Skeletal muscle satellite cell (primary cell): ENCODE data around the gene WHRN.

Experiments
- H3K27me3 ChIP-seq: 2 replicates; pipeline ENCODE4 v1.7.0; 2013; ENCODE audit warnings: low read length; ENCODE audit not compliant: control insufficient read depth, insufficient read depth
- H3K36me3 ChIP-seq: 2 replicates; pipeline ENCODE4 v1.7.0; 2013; ENCODE audit warnings: mild to moderate bottlenecking, control low read depth, low read length; ENCODE audit not compliant: insufficient read depth
- H3K4me1 ChIP-seq: 2 replicates; pipeline ENCODE4 v1.7.0; 2013; ENCODE audit warnings: low read length; ENCODE audit not compliant: control insufficient read depth, insufficient read depth
- H3K4me2 ChIP-seq: 2 replicates; pipeline ENCODE4 v1.7.0; 2013; ENCODE audit warnings: mild to moderate bottlenecking, low read length
- H3K4me3 ChIP-seq: 2 replicates; pipeline ENCODE4 v1.7.0; 2013; ENCODE audit warnings: low read length
- H3K9ac ChIP-seq: 2 replicates; pipeline ENCODE4 v1.7.0; 2013; ENCODE audit warnings: mild to moderate bottlenecking, low read depth, low read length, moderate library complexity
- H3K9me3 ChIP-seq: replicated peaks from 2 replicates; pipeline ENCODE4 v1.7.0; 2013; ENCODE audit warnings: mild to moderate bottlenecking, control low read depth, low read length

WHRN gene

DNA sequence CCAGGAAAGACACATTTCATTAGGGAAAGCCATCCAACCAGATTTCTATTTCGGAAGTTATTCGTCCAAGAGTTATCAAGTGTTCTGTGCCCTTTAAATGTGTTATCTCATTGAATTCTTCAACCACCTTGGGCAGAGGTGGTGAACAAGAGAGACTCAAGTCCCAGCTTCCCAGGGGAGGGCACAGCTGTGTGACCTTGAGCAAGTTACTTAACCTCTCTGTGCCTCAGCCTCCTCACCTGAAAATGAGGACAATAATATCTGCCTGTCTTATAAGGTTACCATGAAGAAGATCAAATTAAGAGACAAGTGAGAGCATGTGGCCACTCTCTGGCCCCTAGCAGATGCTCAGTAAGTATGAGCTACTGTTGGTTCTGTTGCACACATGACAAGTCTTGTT, 37.4 kb downstream of the WHRN start:
- no peaks in the 10 kb centered on the region for H3K4me1 ChIP-seq
- H3K4me3 ChIP-seq = no peak overlapping the region
- H3K9me3 ChIP-seq = no peaks in the 10 kb centered on the region
- H3K27me3 ChIP-seq = no peaks in the 10 kb centered on the region
- H3K4me2 ChIP-seq = no peak overlapping the region
- no peaks in the 10 kb centered on the region for H3K36me3 ChIP-seq
- H3K9ac ChIP-seq = no peak overlapping the region

DNA sequence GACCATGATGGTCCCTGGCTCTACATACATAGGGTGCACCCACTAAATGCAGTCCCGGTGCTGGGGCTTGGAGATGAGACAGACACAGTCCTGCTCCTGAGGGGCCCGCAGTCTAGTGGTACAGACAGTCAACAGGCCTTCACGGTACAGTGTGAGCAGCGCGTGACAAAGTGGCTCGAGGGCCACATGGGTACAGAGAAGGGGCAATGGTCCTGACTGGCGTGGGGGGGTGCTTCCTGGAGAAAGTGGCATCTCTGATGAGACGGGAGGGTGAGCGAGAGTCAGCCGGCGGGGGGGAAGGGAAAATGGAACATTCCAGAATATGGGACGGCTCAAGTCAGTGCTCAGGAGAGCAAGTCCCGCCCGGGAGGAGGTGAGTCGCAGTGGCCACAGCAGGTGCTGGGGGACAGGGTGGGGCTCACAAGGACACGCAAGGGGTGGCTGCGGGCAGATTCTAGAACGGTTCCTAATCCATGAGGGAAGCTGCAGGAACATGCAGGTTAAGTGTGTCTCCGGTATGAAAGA, 38.0 kb downstream of the WHRN start:
- Histone ChIP-seq H3K4me3 (no peak overlapping the region), H3K4me1 (no peaks in the 10 kb centered on the region), H3K27me3 (no peaks in the 10 kb centered on the region), H3K4me2 (no peak overlapping the region), H3K9ac (no peak overlapping the region), H3K9me3 (no peaks in the 10 kb centered on the region), H3K36me3 (no peaks in the 10 kb centered on the region)

DNA sequence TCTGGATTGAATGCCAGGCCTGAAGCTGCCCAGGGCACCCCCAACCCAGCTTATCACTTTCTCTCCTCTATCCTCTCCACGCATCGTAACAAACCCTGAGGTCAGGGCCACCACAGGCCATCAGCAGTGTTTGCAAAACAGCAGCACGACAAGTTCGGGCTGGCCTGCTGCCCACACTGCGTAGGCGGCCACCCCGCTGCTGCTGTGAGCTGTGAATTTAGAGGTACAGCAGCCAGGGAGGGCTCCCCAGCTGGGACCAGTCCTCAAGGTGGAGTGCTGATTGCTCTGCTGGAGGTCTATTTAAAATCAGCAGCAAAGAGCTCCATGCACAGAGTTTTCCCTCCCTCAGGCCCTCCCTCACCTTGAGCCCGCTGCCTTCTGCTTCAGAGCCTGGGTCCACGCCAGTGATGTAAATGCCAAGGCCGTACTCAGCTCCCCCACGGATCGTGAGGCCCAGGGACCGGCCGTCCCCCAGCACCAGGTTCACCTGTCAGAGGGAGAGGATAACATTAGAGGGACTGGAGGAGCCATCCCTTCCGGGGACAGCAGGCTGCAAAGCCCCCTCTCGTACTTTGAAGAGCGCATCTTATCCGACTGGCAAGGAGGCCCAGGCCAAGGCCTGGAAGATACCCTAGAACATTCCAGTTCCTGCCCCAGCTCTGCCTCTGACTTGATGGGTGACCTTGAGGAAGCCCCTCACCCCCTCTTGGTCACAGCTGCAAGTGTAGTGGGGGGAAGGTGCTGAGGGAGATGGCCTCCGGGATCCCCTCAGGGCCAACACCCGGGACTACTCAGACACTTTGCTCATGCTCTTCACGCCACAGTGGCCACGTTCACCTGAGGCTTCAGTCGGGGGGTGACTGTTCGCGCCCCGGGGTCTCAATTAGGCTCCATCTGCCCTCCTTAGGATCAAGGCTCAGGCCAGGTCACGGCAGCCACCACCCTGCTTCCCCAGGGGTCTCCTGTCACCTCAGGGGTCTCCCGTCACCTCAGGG, 39.1 kb downstream of the WHRN start:
- Histone ChIP-seq H3K9ac (no peak overlapping the region), H3K4me2 (no peak overlapping the region)

DNA sequence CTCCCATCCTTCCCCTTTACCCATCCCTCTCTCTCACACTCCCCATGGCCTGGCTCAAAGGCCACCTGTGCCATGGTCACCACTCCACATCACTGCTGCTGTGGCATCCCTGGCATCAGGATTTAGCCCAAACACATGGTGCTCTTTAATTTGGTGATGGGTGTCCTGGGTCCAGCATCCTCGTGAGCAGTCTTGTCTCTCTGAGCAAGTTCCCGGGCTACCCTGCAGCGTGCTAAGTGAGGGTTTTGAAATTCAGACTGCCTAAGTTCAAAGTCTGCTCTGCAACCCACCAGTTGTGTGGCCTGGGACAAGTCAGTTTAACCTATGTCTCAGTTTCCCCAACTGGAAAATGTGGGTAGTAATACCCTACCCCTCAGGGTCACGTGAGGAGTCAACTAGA, 39.9 kb downstream of the WHRN start:
- H3K4me1 ChIP-seq = no peaks in the 10 kb centered on the region
- no peaks in the 10 kb centered on the region for H3K36me3 ChIP-seq

More for the DNA sequence above, 39.1 kb downstream of the WHRN start:
- Histone ChIP-seq H3K27me3 (no peaks in the 10 kb centered on the region), H3K4me1 (no peaks in the 10 kb centered on the region), H3K9me3 (no peaks in the 10 kb centered on the region), H3K4me3 (no peak overlapping the region), H3K36me3 (no peaks in the 10 kb centered on the region)

DNA sequence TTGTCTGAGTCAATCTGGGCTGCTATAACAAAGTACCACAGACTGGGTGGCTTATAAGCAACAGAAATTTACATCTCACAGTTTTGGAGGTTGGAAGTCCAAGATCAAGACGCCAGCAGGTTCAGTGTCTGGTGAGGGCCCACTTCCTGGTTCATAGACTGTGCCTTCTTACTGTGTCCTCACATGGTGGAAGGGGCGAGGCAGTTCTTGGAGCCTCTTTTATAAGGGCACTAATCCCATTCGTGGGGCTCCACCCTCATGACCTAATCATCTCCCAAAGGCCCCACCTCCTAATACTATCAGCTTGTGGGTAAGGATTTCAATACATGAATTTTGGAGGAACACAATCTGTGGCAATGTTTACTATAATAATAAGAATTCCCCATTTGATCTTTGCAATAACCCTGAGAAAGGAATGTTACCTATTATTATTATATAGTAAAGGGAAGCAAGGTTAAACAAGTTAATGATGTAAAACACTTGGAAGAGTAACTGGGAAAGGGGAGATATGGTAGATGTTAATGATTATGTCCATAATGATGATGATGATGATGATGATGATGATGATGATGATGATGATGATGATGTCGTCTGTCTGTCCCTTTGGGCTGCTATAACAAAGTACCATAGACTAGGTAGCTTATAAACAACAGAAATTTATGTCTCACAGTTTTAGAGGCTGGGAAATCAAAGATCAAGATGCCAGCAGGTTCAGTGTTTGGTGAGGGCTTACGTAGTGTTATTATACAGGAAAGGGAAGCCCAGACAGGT, 40.8 kb downstream of the WHRN start:
- no peak overlapping the region for H3K4me3 ChIP-seq
- no peak overlapping the region for H3K9ac ChIP-seq
- no peaks in the 10 kb centered on the region for H3K9me3 ChIP-seq
- no peaks in the 10 kb centered on the region for H3K27me3 ChIP-seq
- H3K4me1 ChIP-seq = no peaks in the 10 kb centered on the region
- H3K36me3 ChIP-seq = no peaks in the 10 kb centered on the region
- no peak overlapping the region for H3K4me2 ChIP-seq

More for the DNA sequence above, 39.9 kb downstream of the WHRN start:
- Histone ChIP-seq H3K9ac (no peak overlapping the region), H3K27me3 (no peaks in the 10 kb centered on the region), H3K9me3 (no peaks in the 10 kb centered on the region), H3K4me2 (no peak overlapping the region), H3K4me3 (no peak overlapping the region)

DNA sequence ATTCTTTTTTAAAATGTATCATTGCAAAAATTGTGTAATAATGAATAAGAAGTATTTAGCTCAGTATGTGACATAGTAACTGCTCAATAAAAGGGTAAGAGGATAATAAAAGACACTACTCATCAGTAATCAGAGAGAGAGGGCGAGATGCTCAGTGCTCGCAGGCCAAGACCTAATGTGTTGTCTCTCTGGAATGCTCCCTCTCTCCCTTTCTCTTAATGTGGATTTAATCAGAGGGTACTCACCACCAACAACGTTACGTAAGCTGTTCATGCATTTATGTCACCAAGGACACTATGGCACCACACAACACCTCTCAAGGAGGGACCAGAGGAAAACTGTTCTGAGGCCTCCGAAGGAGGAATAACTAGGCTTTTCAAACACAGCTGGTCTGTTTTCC, 42.5 kb downstream of the WHRN start:
- Histone ChIP-seq H3K4me1 (no peaks in the 10 kb centered on the region), H3K4me3 (no peak overlapping the region), H3K27me3 (no peaks in the 10 kb centered on the region), H3K36me3 (no peaks in the 10 kb centered on the region), H3K9ac (no peak overlapping the region), H3K4me2 (no peak overlapping the region), H3K9me3 (no peaks in the 10 kb centered on the region)

DNA sequence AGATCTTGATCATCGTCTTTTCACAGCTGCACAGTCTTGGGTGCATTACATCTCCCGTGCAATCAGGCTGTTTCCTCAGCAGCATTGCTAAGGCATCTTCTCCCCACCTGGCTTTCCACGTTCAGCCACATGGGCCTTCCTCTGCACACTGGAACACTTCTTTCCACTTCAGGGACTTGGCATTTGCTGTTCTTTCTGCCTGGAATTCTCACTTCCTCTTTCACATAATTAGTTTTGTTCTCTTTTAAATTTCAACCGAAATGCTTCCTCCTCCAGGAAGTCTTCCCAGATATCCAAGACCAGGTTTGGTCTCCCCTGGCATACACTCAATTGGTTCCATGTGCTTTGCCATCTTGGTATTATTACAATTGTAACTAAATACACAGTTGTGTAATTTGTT, 43.8 kb downstream of the WHRN start:
- H3K4me1 ChIP-seq = no peaks in the 10 kb centered on the region
- no peak overlapping the region for H3K4me2 ChIP-seq
- no peaks in the 10 kb centered on the region for H3K27me3 ChIP-seq
- H3K9ac ChIP-seq = no peak overlapping the region
- H3K36me3 ChIP-seq = no peaks in the 10 kb centered on the region
- no peak overlapping the region for H3K4me3 ChIP-seq
- no peaks in the 10 kb centered on the region for H3K9me3 ChIP-seq

DNA sequence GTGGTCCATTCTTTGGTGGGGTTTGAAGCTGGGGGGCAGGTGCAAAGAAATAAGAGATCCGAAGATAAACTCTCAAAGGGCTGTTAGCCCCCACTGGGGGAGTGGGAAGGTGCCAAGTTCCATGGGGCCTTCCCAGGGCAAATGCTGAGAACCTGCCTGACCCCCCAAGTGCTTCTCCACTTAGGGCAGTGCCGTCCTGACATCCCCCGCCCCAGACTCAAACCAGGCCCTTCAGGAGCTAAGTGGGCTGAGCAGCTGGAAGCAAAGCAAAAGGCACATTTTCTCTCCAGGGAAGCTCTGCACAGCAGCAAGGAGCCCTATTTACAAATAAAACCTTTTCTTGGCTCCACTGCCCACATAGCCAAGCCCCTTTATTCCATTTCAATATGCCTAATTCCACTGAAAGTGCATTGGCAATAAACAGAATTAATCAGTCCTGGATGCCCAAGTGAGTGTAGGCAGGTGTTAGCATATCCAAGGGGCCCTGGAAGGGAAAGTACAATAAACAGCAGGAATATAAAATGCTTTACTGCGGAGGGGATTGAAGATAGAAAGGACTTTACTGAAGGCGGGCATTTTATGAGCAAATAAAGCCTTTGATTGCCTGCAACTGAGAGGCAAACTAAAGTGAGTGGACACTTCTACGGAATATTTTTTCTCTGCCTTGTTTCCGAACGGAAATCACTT, 44.6 kb downstream of the WHRN start:
- Histone ChIP-seq H3K4me2 (no peak overlapping the region), H3K27me3 (no peaks in the 10 kb centered on the region), H3K9me3 (no peaks in the 10 kb centered on the region), H3K36me3 (no peaks in the 10 kb centered on the region), H3K4me3 (no peak overlapping the region), H3K9ac (no peak overlapping the region), H3K4me1 (no peaks in the 10 kb centered on the region)

DNA sequence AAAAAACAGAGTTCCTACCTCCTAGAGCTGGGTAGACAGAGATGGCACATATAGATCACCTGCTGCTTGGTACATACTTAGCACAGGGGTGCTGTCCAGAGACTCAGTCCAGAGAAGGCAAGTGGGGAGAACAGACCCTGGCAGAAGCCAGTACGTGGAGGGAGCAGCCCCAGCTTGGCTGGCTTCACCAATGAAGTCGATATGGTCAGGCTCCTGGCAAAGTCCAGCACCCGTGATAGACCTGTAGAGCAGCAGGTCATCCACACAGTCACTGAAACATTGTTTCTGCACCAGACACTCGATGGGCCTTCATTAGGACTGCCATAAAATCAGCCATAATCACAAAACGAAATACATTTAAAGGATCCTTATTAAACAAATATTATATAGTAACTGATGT, 45.8 kb downstream of the WHRN start:
- Histone ChIP-seq H3K4me2 (no peak overlapping the region), H3K9me3 (no peaks in the 10 kb centered on the region), H3K9ac (no peak overlapping the region), H3K27me3 (no peaks in the 10 kb centered on the region), H3K4me3 (no peak overlapping the region), H3K4me1 (no peaks in the 10 kb centered on the region), H3K36me3 (no peaks in the 10 kb centered on the region)

DNA sequence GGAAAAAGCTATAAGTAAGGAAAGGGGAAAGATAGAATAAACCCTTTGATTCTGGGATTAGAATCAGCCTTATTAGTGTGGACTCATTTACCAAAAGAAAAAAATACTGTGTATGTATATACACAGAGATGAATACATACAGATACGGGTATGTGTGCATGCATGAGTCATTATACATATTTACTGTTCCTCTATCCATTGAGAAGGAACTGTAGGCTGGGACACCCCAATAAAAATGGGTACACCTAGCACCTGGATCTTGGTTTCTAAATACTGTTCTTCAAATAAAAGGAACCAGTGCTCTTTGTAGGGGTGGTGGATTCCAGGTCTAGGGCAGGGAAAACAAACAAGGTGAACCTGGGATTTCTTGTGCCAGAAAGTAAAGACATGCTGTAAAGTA, 48.3 kb downstream of the WHRN start:
- no peak overlapping the region for H3K9ac ChIP-seq
- H3K27me3 ChIP-seq = no peaks in the 10 kb centered on the region
- no peak overlapping the region for H3K4me3 ChIP-seq
- no peaks in the 10 kb centered on the region for H3K4me1 ChIP-seq
- no peak overlapping the region for H3K4me2 ChIP-seq
- no peaks in the 10 kb centered on the region for H3K36me3 ChIP-seq
- H3K9me3 ChIP-seq = peaks cover 5% of the 10 kb centered on the region

DNA sequence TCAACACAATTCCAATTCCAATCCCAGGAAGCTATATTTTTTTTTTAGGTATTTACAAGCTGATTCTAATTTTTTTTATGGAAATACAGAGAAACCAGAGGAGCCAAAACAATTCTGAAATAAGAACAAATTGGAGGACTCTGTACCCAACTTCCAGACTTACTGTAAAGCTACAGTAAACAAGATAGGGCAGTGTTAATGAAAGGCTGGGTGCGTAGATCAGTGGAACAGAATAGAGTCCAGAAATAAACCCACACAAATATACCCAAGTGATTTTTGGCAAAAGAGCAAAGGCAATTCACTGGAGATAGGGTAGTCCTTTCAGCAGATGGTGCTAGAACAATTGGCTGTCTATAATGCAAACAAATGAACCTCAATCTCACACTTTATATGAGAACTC, 50.6 kb downstream of the WHRN start:
- Histone ChIP-seq H3K4me1 (no peaks in the 10 kb centered on the region), H3K9ac (no peak overlapping the region), H3K4me2 (no peak overlapping the region), H3K9me3 (peaks cover 5% of the 10 kb centered on the region), H3K4me3 (no peak overlapping the region), H3K36me3 (no peaks in the 10 kb centered on the region), H3K27me3 (no peaks in the 10 kb centered on the region)
